ENCODE measurements around the gene CDCA8.

Gene CDCA8

DNA sequence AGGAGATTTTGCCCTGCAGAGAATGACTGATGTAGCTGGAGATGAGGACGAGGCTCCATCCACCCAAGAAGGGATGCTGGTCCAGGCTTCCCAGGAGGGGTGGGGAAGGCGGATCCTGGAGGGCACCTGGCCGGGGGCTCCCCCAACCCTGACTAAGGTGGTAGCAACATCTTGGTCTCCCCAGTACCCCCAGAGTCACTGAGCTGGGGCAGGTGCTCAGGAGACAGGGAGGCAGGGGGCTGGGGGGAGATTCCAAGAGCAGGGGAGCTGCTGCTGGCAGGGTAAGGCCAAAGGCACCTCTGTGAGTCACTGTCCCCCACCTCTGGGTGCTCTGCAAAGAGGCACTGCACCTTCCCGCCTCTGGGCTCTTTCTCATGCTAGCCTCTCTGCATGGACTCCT lies 24.0 kb downstream of the CDCA8 start:
- H3K4me3 ChIP-seq (ENCODE audit: low read depth, low read length), result no peak overlapping the region
- TF ChIP-seq, protein P1, sequence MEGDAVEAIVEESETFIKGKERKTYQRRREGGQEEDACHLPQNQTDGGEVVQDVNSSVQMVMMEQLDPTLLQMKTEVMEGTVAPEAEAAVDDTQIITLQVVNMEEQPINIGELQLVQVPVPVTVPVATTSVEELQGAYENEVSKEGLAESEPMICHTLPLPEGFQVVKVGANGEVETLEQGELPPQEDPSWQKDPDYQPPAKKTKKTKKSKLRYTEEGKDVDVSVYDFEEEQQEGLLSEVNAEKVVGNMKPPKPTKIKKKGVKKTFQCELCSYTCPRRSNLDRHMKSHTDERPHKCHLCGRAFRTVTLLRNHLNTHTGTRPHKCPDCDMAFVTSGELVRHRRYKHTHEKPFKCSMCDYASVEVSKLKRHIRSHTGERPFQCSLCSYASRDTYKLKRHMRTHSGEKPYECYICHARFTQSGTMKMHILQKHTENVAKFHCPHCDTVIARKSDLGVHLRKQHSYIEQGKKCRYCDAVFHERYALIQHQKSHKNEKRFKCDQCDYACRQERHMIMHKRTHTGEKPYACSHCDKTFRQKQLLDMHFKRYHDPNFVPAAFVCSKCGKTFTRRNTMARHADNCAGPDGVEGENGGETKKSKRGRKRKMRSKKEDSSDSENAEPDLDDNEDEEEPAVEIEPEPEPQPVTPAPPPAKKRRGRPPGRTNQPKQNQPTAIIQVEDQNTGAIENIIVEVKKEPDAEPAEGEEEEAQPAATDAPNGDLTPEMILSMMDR (IDR thresholded peaks at IDR 0.05; ENCODE audit: low read depth, low read length), result no peak

DNA sequence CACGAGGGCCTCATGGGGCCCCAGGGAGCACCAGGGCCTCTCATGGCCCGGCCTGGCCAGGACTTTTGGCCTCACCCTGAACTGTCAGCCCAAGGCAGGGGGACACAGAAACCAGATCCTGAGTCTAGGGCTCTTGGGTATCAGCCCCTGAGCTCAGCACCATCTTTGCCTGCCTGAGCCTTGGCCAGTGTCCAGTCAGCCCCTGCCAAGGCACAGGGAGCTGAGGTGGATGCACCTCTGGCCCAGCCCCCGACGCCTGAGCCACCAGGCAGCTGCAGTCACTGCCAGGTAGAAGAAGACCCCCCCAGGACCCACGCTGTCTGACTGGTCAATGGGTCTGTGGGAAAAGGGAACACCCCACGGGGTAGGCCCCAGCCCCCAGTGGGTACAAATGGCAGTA lies 25.3 kb downstream of the CDCA8 start:
- TF ChIP-seq, protein P1 (IDR thresholded peaks at IDR 0.05; ENCODE audit: low read depth, low read length), result no peak
- H3K4me3 ChIP-seq (ENCODE audit: low read depth, low read length), result no peak overlapping the region

DNA sequence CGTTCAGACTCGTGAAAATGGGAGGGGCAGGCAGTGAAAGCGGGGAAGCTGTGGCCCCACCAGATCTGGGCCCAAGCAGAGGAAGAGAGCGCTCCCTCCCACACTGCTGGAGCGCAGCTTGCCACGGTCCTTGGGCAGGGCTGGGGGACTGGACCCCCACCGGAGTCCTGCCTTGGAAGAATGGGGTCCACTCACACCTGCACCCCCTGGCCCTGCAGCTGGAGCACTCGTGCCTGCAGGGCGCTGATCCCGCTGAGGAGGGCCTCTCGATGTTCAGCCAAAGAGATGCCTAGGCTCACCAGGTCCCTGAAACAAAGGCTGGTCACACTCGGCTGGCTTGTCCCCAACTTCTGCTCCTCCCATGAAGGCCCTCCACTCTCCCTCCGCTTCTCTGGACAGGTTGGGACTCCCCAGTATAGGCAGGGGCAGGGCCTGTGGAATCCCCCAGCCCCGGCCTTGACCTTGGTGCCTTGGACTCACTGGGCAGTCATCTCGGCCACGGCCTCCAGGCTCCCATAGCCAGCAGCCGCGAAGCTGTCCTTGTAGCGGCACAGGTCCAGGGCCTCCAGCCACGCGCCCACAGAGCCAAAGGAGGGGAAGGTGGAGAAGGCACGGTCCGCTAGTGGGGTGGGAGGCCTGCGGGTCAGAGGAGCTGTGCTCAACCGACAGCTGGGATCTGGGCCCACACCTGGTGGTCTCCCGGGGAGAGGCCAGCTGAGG lies 26.0 kb downstream of the CDCA8 start:
- TF ChIP-seq, protein P1 (IDR thresholded peaks at IDR 0.05; ENCODE audit: low read depth, low read length), result no peak
- no peak overlapping the region for H3K4me3 ChIP-seq (ENCODE audit: low read depth, low read length)

DNA sequence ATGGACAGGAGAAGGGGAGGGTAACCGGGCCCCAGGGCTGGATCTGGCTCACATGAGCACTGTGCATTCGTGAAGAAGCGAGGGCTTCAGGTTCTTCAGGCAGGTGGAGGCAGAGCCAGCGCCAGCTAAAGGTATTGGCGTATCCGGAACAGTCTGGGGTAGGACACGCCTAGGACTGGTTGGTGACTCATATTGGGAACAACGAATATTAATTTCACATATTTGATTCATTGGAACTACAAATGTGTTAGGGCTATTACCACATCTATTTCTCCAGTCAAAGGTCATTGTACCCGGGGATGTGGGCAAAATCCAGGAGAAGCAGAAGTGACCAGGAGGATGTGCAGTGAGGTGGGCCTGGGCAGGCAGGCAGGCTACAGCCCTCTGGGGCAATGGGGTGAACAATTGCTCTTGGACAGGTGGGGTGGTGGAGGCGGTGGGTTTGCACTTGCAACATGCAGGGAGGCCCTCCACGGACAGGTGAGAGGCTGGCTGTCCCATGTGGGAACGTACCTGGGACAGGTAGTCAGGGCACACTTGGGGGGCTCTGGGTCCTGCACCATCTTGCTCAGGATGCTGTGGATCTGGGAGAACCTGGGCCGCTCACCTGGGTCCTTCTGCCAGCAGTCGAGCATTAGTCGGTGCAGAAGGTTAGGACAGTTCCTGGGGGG lies 26.7 kb downstream of the CDCA8 start:
- H3K4me3 ChIP-seq (ENCODE audit: low read depth, low read length), result no peak overlapping the region
- TF ChIP-seq, protein P1 (IDR thresholded peaks at IDR 0.05; ENCODE audit: low read depth, low read length), result no peak

DNA sequence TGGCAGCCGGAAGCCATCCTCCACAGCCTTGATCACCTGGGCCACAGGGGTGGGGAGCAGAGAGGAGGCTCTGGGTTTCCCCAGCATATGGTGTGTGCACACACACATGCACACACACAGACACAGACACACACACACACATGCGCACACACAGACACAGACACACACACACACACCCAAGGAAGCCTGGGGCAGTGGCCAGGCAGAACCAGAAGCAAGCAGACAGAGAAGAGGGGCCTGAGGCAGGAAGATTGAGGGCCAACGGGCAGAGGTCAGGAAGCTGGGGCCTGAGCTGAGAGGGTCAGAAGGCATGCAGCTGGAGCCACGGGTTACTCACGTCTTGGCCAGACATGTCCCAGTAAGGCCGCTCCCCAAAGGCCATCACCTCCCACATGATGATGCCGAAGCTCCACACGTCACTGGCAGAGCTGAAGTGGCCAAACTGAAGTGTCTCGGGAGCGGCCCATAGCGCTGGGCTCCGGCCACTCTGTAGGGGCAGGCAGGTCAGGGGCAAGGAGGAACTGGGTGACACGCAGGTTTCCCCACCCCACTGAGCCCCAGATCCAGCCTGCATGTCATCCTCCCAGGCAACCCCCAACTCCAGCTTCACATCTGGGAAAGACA lies 27.4 kb downstream of the CDCA8 start:
- TF ChIP-seq, protein P1 (IDR thresholded peaks at IDR 0.05; ENCODE audit: low read depth, low read length), result no peak
- no peak overlapping the region for H3K4me3 ChIP-seq (ENCODE audit: low read depth, low read length)

DNA sequence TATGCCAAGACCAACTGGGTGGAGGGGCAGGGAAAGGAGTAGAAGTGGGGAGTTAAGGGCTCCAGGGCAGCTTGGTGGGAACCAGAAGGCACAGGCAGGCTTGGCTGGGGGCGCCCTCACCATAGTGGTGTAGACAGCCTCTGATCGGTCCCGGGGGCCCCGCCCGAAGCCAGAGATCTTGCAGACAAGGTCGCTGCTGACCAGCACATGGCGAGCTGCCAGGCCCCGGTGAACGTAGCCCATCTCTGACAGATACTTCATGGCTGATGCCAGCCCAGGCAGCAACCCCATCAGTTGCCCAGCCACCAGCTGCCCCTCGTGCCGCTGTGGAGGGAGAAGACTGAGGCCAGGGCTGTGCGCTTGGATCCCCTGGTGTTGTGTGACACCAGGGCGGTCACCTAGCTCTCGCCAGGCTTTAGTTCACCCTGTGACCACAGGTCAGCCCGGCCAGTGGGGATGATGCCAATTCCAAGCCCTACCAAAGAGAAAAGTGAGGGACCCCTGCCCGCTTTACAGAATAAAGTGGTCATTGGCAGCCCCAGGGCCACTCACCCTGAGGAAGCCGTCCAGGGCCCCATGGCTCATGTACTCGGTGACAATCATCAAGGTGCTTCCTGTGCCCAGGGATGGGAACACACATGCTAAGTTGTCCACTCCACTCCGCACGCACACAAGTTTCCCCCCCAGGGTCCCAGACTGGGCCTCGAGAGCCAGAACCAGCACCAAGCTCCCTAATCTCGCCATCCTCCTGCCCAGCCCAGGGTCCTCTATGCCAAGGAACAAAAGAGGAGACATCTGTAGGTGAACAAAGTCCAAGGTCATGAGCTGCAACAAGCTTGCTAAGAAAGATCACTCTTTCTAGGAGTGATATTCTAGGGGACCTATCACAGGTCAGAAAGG lies 28.2 kb downstream of the CDCA8 start:
- no peak overlapping the region for H3K4me3 ChIP-seq (ENCODE audit: low read depth, low read length)
- TF ChIP-seq, protein P1 (IDR thresholded peaks at IDR 0.05; ENCODE audit: low read depth, low read length), result no peak
